OCI-LY3 (cell line): Measurements from ENCODE around the gene SHQ1.

Experiments used
- EZH2phosphoT487 ChIP-seq: fragments of 200-600 bp; shearing (Covaris generic); IDR thresholded peaks from 2 replicates; pipeline ENCODE4 v1.6.1; 2018; ENCODE audit warnings: antibody characterized with exemption, mixed run types, low read depth
- TF ChIP-seq, protein P1 (sequence below): fragments of 200-600, 300-600 bp; sonication (generic); IDR thresholded peaks from 2 replicates; pipeline ENCODE4 v1.5.1; 2014; ENCODE audit warnings: antibody characterized with exemption, low read length, low read depth

DNA sequence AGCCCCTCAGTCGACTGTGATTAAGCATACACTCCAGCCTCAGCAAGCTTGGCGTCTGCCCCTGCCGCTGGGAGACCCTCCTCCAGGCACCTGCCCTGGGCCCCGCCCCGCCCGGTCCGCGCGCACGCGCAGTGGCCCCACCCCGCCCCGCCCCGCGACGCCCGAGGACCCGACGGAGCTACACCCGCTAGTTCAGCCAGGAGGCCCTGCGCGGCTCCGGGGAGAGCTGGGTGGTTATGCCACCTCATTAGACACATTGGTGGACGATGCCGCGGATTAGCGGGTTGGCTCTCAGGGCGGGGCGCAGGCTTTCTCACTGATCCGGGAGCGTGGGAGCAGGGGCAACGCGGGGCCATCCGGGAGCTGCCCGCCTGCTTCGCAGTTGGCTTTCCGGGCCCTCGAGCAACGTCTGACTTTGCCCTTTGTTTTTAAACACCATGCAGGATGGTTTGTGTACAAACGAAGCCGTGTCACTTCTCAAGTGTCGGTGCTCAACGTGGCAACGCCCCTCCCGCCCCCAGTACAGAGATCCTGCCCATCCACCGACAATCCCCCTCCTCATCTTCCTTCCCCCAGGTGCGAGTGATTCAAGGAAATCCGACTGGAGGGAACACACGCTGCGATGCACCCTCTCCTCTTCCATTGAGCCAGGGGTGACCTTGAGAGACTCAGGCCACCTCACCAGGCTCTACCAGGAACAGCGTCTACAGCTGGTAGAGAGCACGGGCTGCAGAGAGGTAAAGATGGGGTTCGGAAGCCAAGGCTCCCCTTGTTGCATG lies 109.3 kb downstream of the SHQ1 start:
- TF ChIP-seq, protein P1, sequence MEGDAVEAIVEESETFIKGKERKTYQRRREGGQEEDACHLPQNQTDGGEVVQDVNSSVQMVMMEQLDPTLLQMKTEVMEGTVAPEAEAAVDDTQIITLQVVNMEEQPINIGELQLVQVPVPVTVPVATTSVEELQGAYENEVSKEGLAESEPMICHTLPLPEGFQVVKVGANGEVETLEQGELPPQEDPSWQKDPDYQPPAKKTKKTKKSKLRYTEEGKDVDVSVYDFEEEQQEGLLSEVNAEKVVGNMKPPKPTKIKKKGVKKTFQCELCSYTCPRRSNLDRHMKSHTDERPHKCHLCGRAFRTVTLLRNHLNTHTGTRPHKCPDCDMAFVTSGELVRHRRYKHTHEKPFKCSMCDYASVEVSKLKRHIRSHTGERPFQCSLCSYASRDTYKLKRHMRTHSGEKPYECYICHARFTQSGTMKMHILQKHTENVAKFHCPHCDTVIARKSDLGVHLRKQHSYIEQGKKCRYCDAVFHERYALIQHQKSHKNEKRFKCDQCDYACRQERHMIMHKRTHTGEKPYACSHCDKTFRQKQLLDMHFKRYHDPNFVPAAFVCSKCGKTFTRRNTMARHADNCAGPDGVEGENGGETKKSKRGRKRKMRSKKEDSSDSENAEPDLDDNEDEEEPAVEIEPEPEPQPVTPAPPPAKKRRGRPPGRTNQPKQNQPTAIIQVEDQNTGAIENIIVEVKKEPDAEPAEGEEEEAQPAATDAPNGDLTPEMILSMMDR: no peak
- no peak for TF ChIP-seq EZH2phosphoT487
